Lower leg skin (tissue), 3 donors: ENCODE measurements around the gene NPRL2.

Source experiments
- CTCF ChIP-seq, 3 donors: fragments of 450-650 bp; IDR thresholded peaks; one replicate each; pipeline ENCODE4 v1.5.1; 2016; ENCODE audit warnings: antibody characterized with exemption in 3 of 3, mild to moderate bottlenecking in 3 of 3, moderate library complexity in 2 of 3
- POLR2A ChIP-seq, 2 donors: fragments of 450-650 bp; IDR thresholded peaks; one replicate each; pipeline ENCODE4 v1.6.1; 2016 to 2017; ENCODE audit warnings: antibody characterized with exemption in 2 of 2, mild to moderate bottlenecking in 1 of 2, moderate library complexity in 1 of 2

- TF ChIP-seq CTCF (IDR thresholded peaks at IDR 0.05) (no peak), POLR2A (IDR thresholded peaks at IDR 0.05) (no peak)
Observed at GRCh38 chr3:50297384-50297775, 53.2 kb downstream of the NPRL2 start.
